RKO (cell line): ENCODE measurements around the gene C20orf96.
"Not testable (repeated sequence)": the region's sequence is repeated elsewhere in the genome, so short reads cannot be mapped to it uniquely, and the experiment has no call there.

ENCODE experiments used
- DNase-seq: peaks from one replicate; pipeline ENCODE4 v3.0.0-alpha.2; 2016; ENCODE audit warnings: low spot score

C20orf96 gene

GRCh38 chr20:290084-290831, at the start of gene C20orf96:
C20orf96 (minus strand) TSS chr20:290750; CDS start chr20:290610, 140 bp downstream.
- peak; percentile 96 for DNase-seq

- not testable (repeated sequence) for DNase-seq
Observed at GRCh38 chr20:336040-336439, 45.5 kb upstream of the C20orf96 start.

GRCh38 chr20:334578-334977, 44.0 kb upstream of the C20orf96 start:
- DNase-seq, result no peak

- DNase-seq, result peak; percentile 93
Observed at GRCh38 chr20:330233-331149, 39.9 kb upstream of the C20orf96 start.

GRCh38 chr20:329851-330232, 39.3 kb upstream of the C20orf96 start:
- DNase-seq, result no peak

- no peak for DNase-seq
Observed at GRCh38 chr20:328975-329695, 38.6 kb upstream of the C20orf96 start.

- no peak for DNase-seq
Observed at GRCh38 chr20:328027-328974, 37.8 kb upstream of the C20orf96 start.

- peak; percentile 95 for DNase-seq
Observed at GRCh38 chr20:327186-328026, 36.9 kb upstream of the C20orf96 start.

- DNase-seq, result peak; percentile 73
Observed at GRCh38 chr20:326645-327185, 36.2 kb upstream of the C20orf96 start.

- peak; percentile 80 for DNase-seq
Observed at GRCh38 chr20:325889-326644, 35.5 kb upstream of the C20orf96 start.

GRCh38 chr20:325045-325888, 34.7 kb upstream of the C20orf96 start, which contains the start of gene SOX12:
SOX12 (plus strand) TSS chr20:325552; CDS start chr20:325925, 373 bp downstream.
- DNase-seq, result peak; percentile 96

GRCh38 chr20:324177-325044, 33.9 kb upstream of the C20orf96 start:
- peak; percentile 92 for DNase-seq

- DNase-seq, result no peak
Observed at GRCh38 chr20:316316-317068, 25.9 kb upstream of the C20orf96 start.

- peak; percentile 90 for DNase-seq
Observed at GRCh38 chr20:313948-314347, 23.4 kb upstream of the C20orf96 start.

- no peak for DNase-seq
Observed at GRCh38 chr20:313402-313801, 22.9 kb upstream of the C20orf96 start.

GRCh38 chr20:312866-313265, 22.3 kb upstream of the C20orf96 start:
- no peak for DNase-seq
